Stomach (tissue), 4 donors: ENCODE results near the gene RASA3.

Experiments
- EP300 ChIP-seq: sonication (generic); formaldehyde crosslinking; IDR thresholded peaks from one replicate; pipeline ENCODE4 v1.6.1; 2017; ENCODE audit warnings: antibody characterized with exemption
- POLR2A ChIP-seq, 4 donors: fragments of 450-650 bp; IDR thresholded peaks; one replicate each; pipeline ENCODE4 v1.6.1; 2016; ENCODE audit warnings: antibody characterized with exemption in 4 of 4, control low read depth in 2 of 4, mild to moderate bottlenecking in 1 of 4, moderate library complexity in 1 of 4
- POLR2AphosphoS5 ChIP-seq, 3 donors: sonication (generic); formaldehyde crosslinking; IDR thresholded peaks; one replicate each; pipeline ENCODE4 v1.6.1; 2016; ENCODE audit warnings: antibody characterized with exemption in 3 of 3
- TF ChIP-seq, protein P1 (sequence below), 7 experiments: fragments of 450-650 bp in 4 of 7; fragments of 200-600 bp in 3 of 7; sonication (generic) in 3 of 7; IDR thresholded peaks; one replicate each; pipeline ENCODE4 v1.5.1; 2016 to 2019; ENCODE audit warnings: antibody characterized with exemption in 7 of 7, control low read depth in 2 of 7, mild to moderate bottlenecking in 1 of 7

DNA sequence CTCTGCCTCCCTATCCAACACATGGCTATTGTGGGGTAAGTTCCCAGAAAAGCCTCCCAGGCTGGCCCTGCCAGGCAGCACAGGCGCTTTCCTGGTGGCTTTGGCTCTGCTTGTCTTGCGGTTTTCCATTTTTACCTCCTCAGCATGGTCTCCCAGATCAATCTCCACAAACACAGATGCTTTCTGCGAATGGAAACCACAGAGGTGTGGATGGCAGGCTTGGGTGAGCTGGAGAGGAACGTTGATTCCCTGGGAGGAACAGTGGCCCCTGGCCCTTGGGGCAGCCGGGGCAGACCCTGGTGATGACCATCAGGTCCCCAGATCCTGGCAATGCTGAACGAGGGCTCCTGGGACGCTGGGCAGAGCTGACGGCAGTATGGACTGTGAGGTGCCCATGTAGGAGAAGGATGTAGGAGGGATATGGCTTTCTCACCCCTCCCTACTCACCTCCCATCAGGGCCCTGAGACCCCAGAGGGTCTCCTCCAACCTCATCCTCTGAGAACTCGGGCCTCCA lies 165.2 kb downstream of the RASA3 start:
- TF ChIP-seq POLR2A (IDR thresholded peaks at IDR 0.05), result no peak
- TF ChIP-seq, protein P1, sequence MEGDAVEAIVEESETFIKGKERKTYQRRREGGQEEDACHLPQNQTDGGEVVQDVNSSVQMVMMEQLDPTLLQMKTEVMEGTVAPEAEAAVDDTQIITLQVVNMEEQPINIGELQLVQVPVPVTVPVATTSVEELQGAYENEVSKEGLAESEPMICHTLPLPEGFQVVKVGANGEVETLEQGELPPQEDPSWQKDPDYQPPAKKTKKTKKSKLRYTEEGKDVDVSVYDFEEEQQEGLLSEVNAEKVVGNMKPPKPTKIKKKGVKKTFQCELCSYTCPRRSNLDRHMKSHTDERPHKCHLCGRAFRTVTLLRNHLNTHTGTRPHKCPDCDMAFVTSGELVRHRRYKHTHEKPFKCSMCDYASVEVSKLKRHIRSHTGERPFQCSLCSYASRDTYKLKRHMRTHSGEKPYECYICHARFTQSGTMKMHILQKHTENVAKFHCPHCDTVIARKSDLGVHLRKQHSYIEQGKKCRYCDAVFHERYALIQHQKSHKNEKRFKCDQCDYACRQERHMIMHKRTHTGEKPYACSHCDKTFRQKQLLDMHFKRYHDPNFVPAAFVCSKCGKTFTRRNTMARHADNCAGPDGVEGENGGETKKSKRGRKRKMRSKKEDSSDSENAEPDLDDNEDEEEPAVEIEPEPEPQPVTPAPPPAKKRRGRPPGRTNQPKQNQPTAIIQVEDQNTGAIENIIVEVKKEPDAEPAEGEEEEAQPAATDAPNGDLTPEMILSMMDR (IDR thresholded peaks at IDR 0.05), result no peak
- no peak for TF ChIP-seq POLR2AphosphoS5 (IDR thresholded peaks at IDR 0.05)
- TF ChIP-seq EP300, result no peak
